Gastrocnemius medialis (tissue), 4 donors: Measurements from ENCODE around the gene THY1.
A peak's percentile ranks its signal among the peaks of the same experiment; 100 is the strongest.

Experiments
- CTCF ChIP-seq, 5 experiments: fragments of 450-650 bp in 3 of 5; fragments of 200-600 bp in 2 of 5; sonication (generic) in 2 of 5; IDR thresholded peaks in 4 of 5; conservative IDR thresholded peaks in 1 of 5; 1 replicate in 4 of 5; 2 replicates in 1 of 5; pipeline ENCODE4 v1.5.1; 2016 to 2019; ENCODE audit warnings: antibody characterized with exemption in 5 of 5, mild to moderate bottlenecking in 3 of 5, moderate library complexity in 3 of 5
- POLR2A ChIP-seq, 2 donors: fragments of 450-650 bp; IDR thresholded peaks; one replicate each; pipeline ENCODE4 v1.6.1; 2017; ENCODE audit warnings: antibody characterized with exemption in 2 of 2, mild to moderate bottlenecking in 2 of 2, moderate library complexity in 2 of 2

- TF ChIP-seq CTCF (IDR thresholded peaks at IDR 0.05 in 4 of 5, conservative IDR thresholded peaks at IDR 0.05 in 1 of 5) (peak in 1 of 5 experiments; percentile 1), POLR2A (IDR thresholded peaks at IDR 0.05) (peak; percentile 40 to 62)
Observed at GRCh38 chr11:119368121-119369034, 54.6 kb downstream of the THY1 start.
